ENCODE measurements around the gene MEIOB. TPM values are rescaled to one million over a fixed set of nuclear protein-coding genes. Genes with fewer than 3 reads are reported as not detected.

The MEIOB gene
- total RNA-seq, 3 donors from 2014 or later (not counting 1 experiment from before 2014, with no cell fraction given): not detected

- no peak overlapping the region for H3K27ac ChIP-seq (ENCODE audit: low read length)
These were observed 18.2 kb upstream of the MEIOB start for GRCh38 chr16:1890024-1890707.

DNA sequence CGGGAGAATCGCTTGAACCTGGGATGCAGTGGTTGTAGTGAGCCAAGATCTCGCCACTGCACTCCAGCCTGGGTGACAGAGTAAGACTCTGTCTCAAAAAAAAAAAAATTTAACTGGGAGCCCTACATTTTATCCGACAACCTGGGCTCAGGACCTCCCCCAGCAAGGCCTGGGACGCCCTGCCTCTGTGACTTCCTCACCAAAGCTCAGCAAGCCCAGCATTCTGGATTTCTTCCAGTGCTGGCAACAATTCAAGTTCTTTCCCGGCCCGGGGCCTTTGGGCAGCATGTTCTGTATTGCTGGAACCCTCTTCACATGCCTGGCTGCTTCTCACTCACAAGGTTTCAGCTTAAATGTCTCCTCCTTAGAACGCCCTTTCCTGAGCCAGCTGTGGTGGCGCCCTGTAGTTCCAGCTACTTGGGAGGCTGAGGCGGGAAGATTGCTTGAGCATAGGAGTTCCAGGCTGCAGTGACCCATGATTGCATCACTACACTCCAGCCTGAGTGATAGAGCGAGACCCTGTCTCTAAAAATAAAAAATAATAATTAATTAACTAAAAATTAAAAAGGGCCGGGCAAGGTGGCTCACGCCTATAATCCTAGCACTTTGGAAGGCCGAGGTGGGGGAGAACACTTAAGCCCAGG lies 15.9 kb upstream of the MEIOB start:
- intact Hi-C loops (cut with micrococcal nuclease): no loop called here
- no peak for ATAC-seq
- H3K4me1 Mint-ChIP-seq: no peaks in the 10 kb centered on the region
- 89% methylated on average over 13 of the region's 14 CpGs for WGBS (ENCODE audit: insufficient coverage)
- no peak for DNase-seq
- H3K36me3 Mint-ChIP-seq: no peaks in the 10 kb centered on the region
- Histone ChIP-seq H3K9me3 (ENCODE audit: control insufficient read depth, insufficient read depth, low read length) (no peaks in the 10 kb centered on the region), H3K4me3 (ENCODE audit: low read length) (no peak overlapping the region), H3K27me3 (ENCODE audit: control insufficient read depth, insufficient read depth, low read length) (no peaks in the 10 kb centered on the region), H3K27ac (ENCODE audit: low read length) (no peak overlapping the region), H3K36me3 (ENCODE audit: control insufficient read depth, insufficient read depth, low read length) (no peaks in the 10 kb centered on the region), H3K4me1 (ENCODE audit: control insufficient read depth, insufficient read depth, low read length) (no peaks in the 10 kb centered on the region)
- no peaks in the 10 kb centered on the region for H3K9me3 Mint-ChIP-seq
- H3K4me3 Mint-ChIP-seq: no peak overlapping the region
- TF ChIP-seq, protein P1, sequence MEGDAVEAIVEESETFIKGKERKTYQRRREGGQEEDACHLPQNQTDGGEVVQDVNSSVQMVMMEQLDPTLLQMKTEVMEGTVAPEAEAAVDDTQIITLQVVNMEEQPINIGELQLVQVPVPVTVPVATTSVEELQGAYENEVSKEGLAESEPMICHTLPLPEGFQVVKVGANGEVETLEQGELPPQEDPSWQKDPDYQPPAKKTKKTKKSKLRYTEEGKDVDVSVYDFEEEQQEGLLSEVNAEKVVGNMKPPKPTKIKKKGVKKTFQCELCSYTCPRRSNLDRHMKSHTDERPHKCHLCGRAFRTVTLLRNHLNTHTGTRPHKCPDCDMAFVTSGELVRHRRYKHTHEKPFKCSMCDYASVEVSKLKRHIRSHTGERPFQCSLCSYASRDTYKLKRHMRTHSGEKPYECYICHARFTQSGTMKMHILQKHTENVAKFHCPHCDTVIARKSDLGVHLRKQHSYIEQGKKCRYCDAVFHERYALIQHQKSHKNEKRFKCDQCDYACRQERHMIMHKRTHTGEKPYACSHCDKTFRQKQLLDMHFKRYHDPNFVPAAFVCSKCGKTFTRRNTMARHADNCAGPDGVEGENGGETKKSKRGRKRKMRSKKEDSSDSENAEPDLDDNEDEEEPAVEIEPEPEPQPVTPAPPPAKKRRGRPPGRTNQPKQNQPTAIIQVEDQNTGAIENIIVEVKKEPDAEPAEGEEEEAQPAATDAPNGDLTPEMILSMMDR (IDR thresholded peaks at IDR 0.05): no peak
- H3K27ac Mint-ChIP-seq: no peak overlapping the region
- peaks cover 15 to 23% of the 10 kb centered on the region in 2 donors for H3K27me3 Mint-ChIP-seq (ENCODE audit: low read depth in 2 of 2)

More at GRCh38 chr16:1890024-1890707, 18.2 kb upstream of the MEIOB start:
- Mint-ChIP-seq H3K4me3 (no peak overlapping the region), H3K27me3 (ENCODE audit: low read depth in 2 of 2) (peaks cover 12 to 18% of the 10 kb centered on the region in 2 donors), H3K27ac (no peak overlapping the region), H3K4me1 (no peaks in the 10 kb centered on the region), H3K36me3 (no peaks in the 10 kb centered on the region), H3K9me3 (no peaks in the 10 kb centered on the region)
- Histone ChIP-seq H3K4me3 (ENCODE audit: low read length) (no peak overlapping the region), H3K27me3 (ENCODE audit: control insufficient read depth, insufficient read depth, low read length) (no peaks in the 10 kb centered on the region), H3K36me3 (ENCODE audit: control insufficient read depth, insufficient read depth, low read length) (no peaks in the 10 kb centered on the region), H3K4me1 (ENCODE audit: control insufficient read depth, insufficient read depth, low read length) (no peaks in the 10 kb centered on the region), H3K9me3 (ENCODE audit: control insufficient read depth, insufficient read depth, low read length) (no peaks in the 10 kb centered on the region)
- intact Hi-C loops (cut with micrococcal nuclease): no loop called here
- ATAC-seq (no peak), DNase-seq (no peak)
- WGBS (ENCODE audit: insufficient coverage): 68% methylated on average over 15 of the region's 16 CpGs
- TF ChIP-seq, protein P1 (IDR thresholded peaks at IDR 0.05): no peak

- no peak overlapping the region for H3K27ac ChIP-seq (ENCODE audit: low read length)
- no peak overlapping the region for H3K27ac Mint-ChIP-seq
- no peaks in the 10 kb centered on the region for H3K27me3 ChIP-seq (ENCODE audit: control insufficient read depth, insufficient read depth, low read length)
- H3K9me3 ChIP-seq (ENCODE audit: control insufficient read depth, insufficient read depth, low read length): no peaks in the 10 kb centered on the region
- no peaks in the 10 kb centered on the region for H3K36me3 Mint-ChIP-seq
- TF ChIP-seq, protein P1 (IDR thresholded peaks at IDR 0.05): no peak
- no peaks in the 10 kb centered on the region for H3K4me1 Mint-ChIP-seq
- H3K27me3 Mint-ChIP-seq (ENCODE audit: low read depth in 2 of 2): peaks cover 9 to 15% of the 10 kb centered on the region in 2 donors
- no peak overlapping the region for H3K4me3 Mint-ChIP-seq
- no peaks in the 10 kb centered on the region for H3K4me1 ChIP-seq (ENCODE audit: control insufficient read depth, insufficient read depth, low read length)
- ATAC-seq (no peak), DNase-seq (no peak)
- intact Hi-C loops (cut with micrococcal nuclease): no loop called here
- H3K4me3 ChIP-seq (ENCODE audit: low read length): no peak overlapping the region
- WGBS (ENCODE audit: insufficient coverage): 83% methylated on average over 5 of the region's 5 CpGs
- no peaks in the 10 kb centered on the region for H3K9me3 Mint-ChIP-seq
- no peaks in the 10 kb centered on the region for H3K36me3 ChIP-seq (ENCODE audit: control insufficient read depth, insufficient read depth, low read length)
These were observed 12.9 kb upstream of the MEIOB start for GRCh38 chr16:1884889-1885288.

All from natural killer cell (primary cell).